Omental fat pad (tissue), 4 donors: ENCODE results near the gene UVRAG. TPM values are rescaled to one million over a fixed set of nuclear protein-coding genes. Genes with fewer than 3 reads are reported as not detected.
"Not testable (repeated sequence)": the region's sequence is repeated elsewhere in the genome, so short reads cannot be mapped to it uniquely, and the experiment has no call there.

Experiments used
- ATAC-seq: fragments of 150-250 bp; one replicate; pipeline ENCODE4 v1.9.1; 2016; ENCODE audit warnings: mild to moderate bottlenecking, moderate library complexity; ENCODE audit not compliant: low FRiP score
- DNase-seq: peaks from one replicate; pipeline ENCODE4 v3.0.0-alpha.2; 2019; ENCODE audit warnings: low spot score
- CTCF ChIP-seq, 3 donors: fragments of 450-650 bp; IDR thresholded peaks; one replicate each; pipeline ENCODE4 v1.5.1; 2016 to 2017; ENCODE audit warnings: antibody characterized with exemption in 3 of 3, mild to moderate bottlenecking in 3 of 3, moderate library complexity in 2 of 3
- total RNA-seq, 4 donors: library from RNA; depleted of rRNA; stranded (reverse); fragments of >200 nt; gene quantifications; one replicate each; pipeline ENCODE4 v1.1.0, GENCODE V29; 2016

UVRAG gene
- total RNA-seq, 4 donors from 2014 or later = 39.6 to 72.9 (median 61.5) TPM

GRCh38 chr11:76069001-76069400 is 254.0 kb downstream of the UVRAG start:
- DNase-seq = no peak
- no peak for TF ChIP-seq CTCF (IDR thresholded peaks at IDR 0.05)
- ATAC-seq = no peak

- ATAC-seq (no peak), DNase-seq (no peak)
- TF ChIP-seq CTCF (IDR thresholded peaks at IDR 0.05) = no peak
Measured at GRCh38 chr11:76071090-76071489, 256.1 kb downstream of the UVRAG start.

- no peak for DNase-seq
- ATAC-seq = no peak
- no peak for TF ChIP-seq CTCF (IDR thresholded peaks at IDR 0.05)
Measured at GRCh38 chr11:76073724-76074123, 258.7 kb downstream of the UVRAG start.

GRCh38 chr11:76074148-76075095 is 259.4 kb downstream of the UVRAG start:
- ATAC-seq = no peak
- TF ChIP-seq CTCF (IDR thresholded peaks at IDR 0.05) = no peak
- DNase-seq = no peak

- DNase-seq = no peak
- TF ChIP-seq CTCF (IDR thresholded peaks at IDR 0.05) = no peak
- ATAC-seq = no peak
Measured at GRCh38 chr11:76075716-76076115, 260.7 kb downstream of the UVRAG start.

- ATAC-seq, DNase-seq: not testable (repeated sequence)
Measured at GRCh38 chr11:76076253-76076652, 261.2 kb downstream of the UVRAG start.

GRCh38 chr11:76076749-76077148 is 261.7 kb downstream of the UVRAG start:
- TF ChIP-seq CTCF (IDR thresholded peaks at IDR 0.05) = no peak
- DNase-seq = no peak
- no peak for ATAC-seq
